ENCODE measurements around the gene SNX3.
A peak's percentile ranks its signal among the peaks of the same experiment; 100 is the strongest.

Gene SNX3

GRCh38 chr6:108236791-108237190 lies 24.0 kb downstream of the SNX3 start:
- H3K4me3 ChIP-seq (ENCODE audit: control insufficient read depth, low read depth, low read length): no peak overlapping the region
- no peak for TF ChIP-seq CTCF (conservative IDR thresholded peaks at IDR 0.05; ENCODE audit: control insufficient read depth, insufficient read depth, low read depth, low read length)
- no peak for DNase-seq (ENCODE audit: low read depth)

- no peak overlapping the region for H3K4me3 ChIP-seq (ENCODE audit: control insufficient read depth, low read depth, low read length)
- no peak for TF ChIP-seq CTCF (conservative IDR thresholded peaks at IDR 0.05; ENCODE audit: control insufficient read depth, insufficient read depth, low read depth, low read length)
- no peak for DNase-seq (ENCODE audit: low read depth)
These were observed 25.7 kb downstream of the SNX3 start for GRCh38 chr6:108235127-108235526.

- H3K4me3 ChIP-seq (ENCODE audit: control insufficient read depth, low read depth, low read length): no peak overlapping the region
- no peak for DNase-seq (ENCODE audit: low read depth)
- no peak for TF ChIP-seq CTCF (conservative IDR thresholded peaks at IDR 0.05; ENCODE audit: control insufficient read depth, insufficient read depth, low read depth, low read length)
These were observed 32.4 kb downstream of the SNX3 start for GRCh38 chr6:108228416-108228815.

GRCh38 chr6:108227290-108227689 lies 33.5 kb downstream of the SNX3 start:
- TF ChIP-seq CTCF (conservative IDR thresholded peaks at IDR 0.05; ENCODE audit: control insufficient read depth, insufficient read depth, low read depth, low read length): no peak
- DNase-seq (ENCODE audit: low read depth): no peak

GRCh38 chr6:108222504-108222903 lies 38.3 kb downstream of the SNX3 start:
- no peak for TF ChIP-seq CTCF (conservative IDR thresholded peaks at IDR 0.05; ENCODE audit: control insufficient read depth, insufficient read depth, low read depth, low read length)
- DNase-seq (ENCODE audit: low read depth): peak; percentile 46
- no peak overlapping the region for H3K4me3 ChIP-seq (ENCODE audit: control insufficient read depth, low read depth, low read length)

More at GRCh38 chr6:108227290-108227689, 33.5 kb downstream of the SNX3 start:
- no peak overlapping the region for H3K4me3 ChIP-seq (ENCODE audit: control insufficient read depth, low read depth, low read length)

- no peak for DNase-seq (ENCODE audit: low read depth)
- no peak for TF ChIP-seq CTCF (conservative IDR thresholded peaks at IDR 0.05; ENCODE audit: control insufficient read depth, insufficient read depth, low read depth, low read length)
- H3K4me3 ChIP-seq (ENCODE audit: control insufficient read depth, low read depth, low read length): no peak overlapping the region
These were observed 38.8 kb downstream of the SNX3 start for GRCh38 chr6:108222064-108222463.

GRCh38 chr6:108211671-108212070 lies 49.2 kb downstream of the SNX3 start:
- TF ChIP-seq CTCF (conservative IDR thresholded peaks at IDR 0.05; ENCODE audit: control insufficient read depth, insufficient read depth, low read depth, low read length): no peak
- no peak for DNase-seq (ENCODE audit: low read depth)

More at GRCh38 chr6:108211671-108212070, 49.2 kb downstream of the SNX3 start:
- no peak overlapping the region for H3K4me3 ChIP-seq (ENCODE audit: control insufficient read depth, low read depth, low read length)
